ENCODE data around the gene LBH.

LBH gene

GRCh38 chr2:30191107-30191506 lies 40.2 kb upstream of the LBH start:
- TF ChIP-seq FOXM1 (IDR thresholded peaks at IDR 0.05; ENCODE audit: borderline replicate concordance, low read depth) (no peak), EP300 (IDR thresholded peaks at IDR 0.05; ENCODE audit: borderline replicate concordance) (no peak), TCF12 (IDR thresholded peaks at IDR 0.05; ENCODE audit: low read depth) (no peak), TAF1 (IDR thresholded peaks at IDR 0.05; ENCODE audit: low read depth) (no peak), MAX (IDR thresholded peaks at IDR 0.05) (no peak), NFIC (IDR thresholded peaks at IDR 0.05) (no peak), RAD21 (IDR thresholded peaks at IDR 0.05; ENCODE audit: low read depth) (no peak), YY1 (IDR thresholded peaks at IDR 0.05; ENCODE audit: low read depth) (no peak), TEAD4 (IDR thresholded peaks at IDR 0.05) (no peak), REST (IDR thresholded peaks at IDR 0.05; ENCODE audit: low read depth) (no peak), CEBPB (IDR thresholded peaks at IDR 0.05) (no peak), EGR1 (IDR thresholded peaks at IDR 0.05) (no peak), ZBTB7A (IDR thresholded peaks at IDR 0.05; ENCODE audit: low read depth) (no peak), CREB1 (IDR thresholded peaks at IDR 0.05; ENCODE audit: low read depth) (no peak)
- TF ChIP-seq, protein P1, sequence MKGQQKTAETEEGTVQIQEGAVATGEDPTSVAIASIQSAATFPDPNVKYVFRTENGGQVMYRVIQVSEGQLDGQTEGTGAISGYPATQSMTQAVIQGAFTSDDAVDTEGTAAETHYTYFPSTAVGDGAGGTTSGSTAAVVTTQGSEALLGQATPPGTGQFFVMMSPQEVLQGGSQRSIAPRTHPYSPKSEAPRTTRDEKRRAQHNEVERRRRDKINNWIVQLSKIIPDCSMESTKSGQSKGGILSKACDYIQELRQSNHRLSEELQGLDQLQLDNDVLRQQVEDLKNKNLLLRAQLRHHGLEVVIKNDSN (IDR thresholded peaks at IDR 0.05) = no peak

DNA sequence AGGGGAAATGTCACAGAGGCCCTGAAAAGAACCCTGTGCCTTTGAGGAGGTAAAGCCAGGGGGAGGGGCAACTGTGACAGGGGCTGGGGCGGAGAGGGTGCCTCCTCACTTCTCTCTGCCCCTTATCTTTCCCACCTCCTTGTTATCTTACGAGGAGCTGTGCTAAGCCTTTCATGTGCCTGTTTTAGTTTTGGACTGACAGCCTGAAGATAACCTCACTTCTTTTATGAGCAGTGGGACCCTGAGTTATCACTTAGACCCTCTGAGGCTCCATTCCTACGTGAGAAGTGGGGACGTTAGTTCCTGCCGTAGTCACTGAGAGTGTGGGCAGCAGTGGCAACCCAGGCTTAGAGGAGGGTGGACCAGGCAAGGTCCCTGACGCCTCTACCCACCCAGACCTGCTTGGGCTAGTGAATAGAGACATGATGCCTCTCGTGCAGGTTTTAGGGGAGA lies 39.5 kb upstream of the LBH start:
- TF ChIP-seq YY1 (IDR thresholded peaks at IDR 0.05; ENCODE audit: low read depth) = no peak

DNA sequence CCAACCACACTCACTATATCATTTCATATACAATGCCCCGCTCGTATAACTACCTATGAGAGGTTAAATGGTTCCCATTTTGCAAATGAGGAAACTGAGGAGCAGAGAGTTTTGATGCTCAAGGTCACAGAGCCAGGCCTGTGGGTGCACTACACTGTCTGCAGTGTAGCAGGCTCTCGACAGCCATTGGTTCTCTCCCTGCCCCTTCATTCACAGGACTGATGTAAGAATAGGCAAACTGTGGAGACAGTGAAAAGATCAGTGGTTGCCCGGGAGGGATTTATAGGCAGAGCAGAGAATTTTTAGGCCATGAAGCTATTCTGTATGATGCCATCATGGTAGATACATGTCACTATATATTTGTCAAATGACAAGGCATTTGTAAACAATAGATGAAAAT lies 39.0 kb upstream of the LBH start:
- TF ChIP-seq NFIC (IDR thresholded peaks at IDR 0.05) = no peak
- TF ChIP-seq RAD21 (IDR thresholded peaks at IDR 0.05; ENCODE audit: low read depth) = no peak
- no peak for TF ChIP-seq EP300 (IDR thresholded peaks at IDR 0.05; ENCODE audit: borderline replicate concordance)
- no peak for TF ChIP-seq CEBPB (IDR thresholded peaks at IDR 0.05)
- TF ChIP-seq CREB1 (IDR thresholded peaks at IDR 0.05; ENCODE audit: low read depth) = no peak
- TF ChIP-seq, protein P1 (IDR thresholded peaks at IDR 0.05) = no peak
- no peak for TF ChIP-seq MAX (IDR thresholded peaks at IDR 0.05)
- no peak for TF ChIP-seq EGR1 (IDR thresholded peaks at IDR 0.05)
- no peak for TF ChIP-seq ZBTB7A (IDR thresholded peaks at IDR 0.05; ENCODE audit: low read depth)
- no peak for TF ChIP-seq FOXM1 (IDR thresholded peaks at IDR 0.05; ENCODE audit: borderline replicate concordance, low read depth)

GRCh38 chr2:30193104-30193681 lies 38.1 kb upstream of the LBH start:
- TF ChIP-seq YY1 (IDR thresholded peaks at IDR 0.05; ENCODE audit: low read depth) (no peak), FOXM1 (IDR thresholded peaks at IDR 0.05; ENCODE audit: borderline replicate concordance, low read depth) (no peak), NFIC (IDR thresholded peaks at IDR 0.05) (no peak), CEBPB (IDR thresholded peaks at IDR 0.05) (no peak), TAF1 (IDR thresholded peaks at IDR 0.05; ENCODE audit: low read depth) (no peak), EP300 (IDR thresholded peaks at IDR 0.05; ENCODE audit: borderline replicate concordance) (no peak)
- TF ChIP-seq, protein P1 (IDR thresholded peaks at IDR 0.05) = no peak

DNA sequence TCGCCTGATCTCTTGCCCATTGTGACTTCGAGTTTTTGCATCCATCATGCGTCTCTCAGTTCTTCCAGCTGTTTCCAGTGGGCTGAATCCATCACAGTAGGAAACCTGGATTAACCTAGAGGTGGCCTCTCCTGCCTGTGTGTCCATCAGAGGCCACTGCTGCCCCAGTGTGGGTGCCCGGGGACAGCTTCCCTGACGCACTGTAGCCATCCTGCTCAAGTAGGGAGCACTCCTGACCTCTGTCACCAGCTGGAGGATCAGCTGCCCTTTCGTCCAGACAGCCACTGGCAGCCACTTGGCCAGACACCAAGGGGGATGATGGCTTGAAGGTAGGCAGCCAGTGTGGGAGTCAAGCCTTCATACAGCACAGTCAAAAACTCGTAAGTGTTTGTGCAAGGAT lies 36.9 kb upstream of the LBH start:
- TF ChIP-seq REST (IDR thresholded peaks at IDR 0.05; ENCODE audit: low read depth) (no peak), CEBPB (IDR thresholded peaks at IDR 0.05) (no peak), RAD21 (IDR thresholded peaks at IDR 0.05; ENCODE audit: low read depth) (no peak), TAF1 (IDR thresholded peaks at IDR 0.05; ENCODE audit: low read depth) (no peak), EGR1 (IDR thresholded peaks at IDR 0.05) (no peak), EP300 (IDR thresholded peaks at IDR 0.05; ENCODE audit: borderline replicate concordance) (no peak), MAX (IDR thresholded peaks at IDR 0.05) (no peak), NFIC (IDR thresholded peaks at IDR 0.05) (no peak), FOXM1 (IDR thresholded peaks at IDR 0.05; ENCODE audit: borderline replicate concordance, low read depth) (no peak), CREB1 (IDR thresholded peaks at IDR 0.05; ENCODE audit: low read depth) (no peak), TEAD4 (IDR thresholded peaks at IDR 0.05) (no peak), ZBTB7A (IDR thresholded peaks at IDR 0.05; ENCODE audit: low read depth) (no peak), TCF12 (IDR thresholded peaks at IDR 0.05; ENCODE audit: low read depth) (no peak), YY1 (IDR thresholded peaks at IDR 0.05; ENCODE audit: low read depth) (no peak)
- TF ChIP-seq, protein P1 (IDR thresholded peaks at IDR 0.05) = no peak

Data from Ishikawa (cell line).